ENCODE data around the gene FBXW9. TPM values are rescaled to one million over a fixed set of nuclear protein-coding genes. Genes with fewer than 3 reads are reported as not detected.

The FBXW9 gene
- total RNA-seq = 1 to 10 TPM; 1.7 to 5.3 (median 3.8) TPM
- polyA plus RNA-seq = 1 to 10 TPM; 4.8 to 7.4 (median 5.2) TPM
- long read RNA-seq, donor 1 = 0 reads
- long read RNA-seq, donor 2 = 0 reads

DNA sequence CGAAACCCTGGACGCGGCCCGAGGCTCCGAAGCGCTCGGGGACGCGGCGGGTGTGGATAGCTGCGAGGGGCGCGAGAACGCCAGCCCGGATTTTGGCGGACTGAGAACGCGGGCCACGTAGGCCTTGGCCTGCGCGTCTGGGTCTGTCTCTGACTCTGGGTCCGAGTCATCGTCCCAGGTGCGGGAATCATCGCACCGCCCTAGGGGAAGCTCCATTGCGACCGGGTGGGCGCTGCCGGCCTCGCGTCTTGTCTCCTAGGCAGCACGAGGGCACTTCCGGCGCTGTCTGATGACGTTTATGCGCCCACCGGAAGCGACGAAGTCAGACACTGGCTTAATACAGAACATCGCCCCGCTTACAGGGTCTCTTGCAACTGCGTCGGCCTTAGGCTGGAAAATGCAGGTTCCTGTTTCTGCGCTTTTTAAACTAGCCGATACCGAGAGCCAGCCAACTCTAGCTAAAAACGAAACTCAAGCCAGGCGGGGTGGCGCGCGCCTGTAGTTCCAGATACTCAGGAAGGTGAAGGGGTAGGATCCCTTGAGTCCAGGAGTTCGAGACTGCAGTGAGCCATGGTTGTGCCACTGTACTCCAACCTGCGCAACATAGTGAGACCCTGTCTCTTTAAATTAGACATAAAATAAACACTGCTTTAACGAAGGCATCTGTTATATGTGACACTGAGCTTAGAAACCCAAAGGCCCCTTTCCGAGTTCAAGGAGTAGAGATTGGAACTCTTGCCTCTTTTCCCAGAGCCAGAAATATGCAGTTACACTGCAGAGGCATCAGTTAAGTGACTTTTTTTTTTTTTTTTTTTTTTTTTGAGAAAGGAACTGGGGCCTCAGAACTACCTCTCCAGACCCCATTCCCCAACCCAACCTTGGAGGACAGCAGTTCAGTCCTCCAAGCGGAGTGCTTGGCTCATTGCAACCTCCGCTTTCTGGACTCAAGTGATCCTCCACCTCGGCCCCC, at the start of gene FBXW9:
Gene FBXW9 (minus strand): TSS at position 266 of the 970 bp plus-strand sequence. CDS start 50 bp downstream, at position 216.
- peak; percentile 93 to 98 (median 94) for TF ChIP-seq POLR2AphosphoS5 (IDR thresholded peaks at IDR 0.05)
- peak in 2 of 3 donors; percentile 2 to 69 for TF ChIP-seq POLR2A (IDR thresholded peaks at IDR 0.05)
- TF ChIP-seq, protein P1, sequence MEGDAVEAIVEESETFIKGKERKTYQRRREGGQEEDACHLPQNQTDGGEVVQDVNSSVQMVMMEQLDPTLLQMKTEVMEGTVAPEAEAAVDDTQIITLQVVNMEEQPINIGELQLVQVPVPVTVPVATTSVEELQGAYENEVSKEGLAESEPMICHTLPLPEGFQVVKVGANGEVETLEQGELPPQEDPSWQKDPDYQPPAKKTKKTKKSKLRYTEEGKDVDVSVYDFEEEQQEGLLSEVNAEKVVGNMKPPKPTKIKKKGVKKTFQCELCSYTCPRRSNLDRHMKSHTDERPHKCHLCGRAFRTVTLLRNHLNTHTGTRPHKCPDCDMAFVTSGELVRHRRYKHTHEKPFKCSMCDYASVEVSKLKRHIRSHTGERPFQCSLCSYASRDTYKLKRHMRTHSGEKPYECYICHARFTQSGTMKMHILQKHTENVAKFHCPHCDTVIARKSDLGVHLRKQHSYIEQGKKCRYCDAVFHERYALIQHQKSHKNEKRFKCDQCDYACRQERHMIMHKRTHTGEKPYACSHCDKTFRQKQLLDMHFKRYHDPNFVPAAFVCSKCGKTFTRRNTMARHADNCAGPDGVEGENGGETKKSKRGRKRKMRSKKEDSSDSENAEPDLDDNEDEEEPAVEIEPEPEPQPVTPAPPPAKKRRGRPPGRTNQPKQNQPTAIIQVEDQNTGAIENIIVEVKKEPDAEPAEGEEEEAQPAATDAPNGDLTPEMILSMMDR (IDR thresholded peaks at IDR 0.05 in 8 of 11, conservative IDR thresholded peaks at IDR 0.05 in 3 of 11) = peak in 1 of 11 experiments; percentile 7
- H3K27me3 ChIP-seq (replicated peaks in 1 of 7) = no peaks in the 10 kb centered on the region
- intact Hi-C loops (cut with DNase I; ENCODE audit: low total_unique reads) = no loop called here
- H3K9me3 ChIP-seq = no peaks in the 10 kb centered on the region
- peaks cover 8 to 38% (median 22%) of the 10 kb centered on the region in 6 donors for H3K4me1 ChIP-seq
- DNase-seq = peak; percentile 97
- H3K4me3 ChIP-seq = peak within 1 kb of the TSS; percentile 87 to 100 (median 97)
- H3K36me3 ChIP-seq = peaks cover 0 to 32% (median 15%) of the 10 kb centered on the region in 6 donors
- H3K27ac ChIP-seq = peak within 1 kb of the TSS; percentile 88 to 97 (median 95)
- WGBS, 5 donors = 6 to 17% (median 6%) methylated on average over 24 to 59 of the region's 59 CpGs

DNA sequence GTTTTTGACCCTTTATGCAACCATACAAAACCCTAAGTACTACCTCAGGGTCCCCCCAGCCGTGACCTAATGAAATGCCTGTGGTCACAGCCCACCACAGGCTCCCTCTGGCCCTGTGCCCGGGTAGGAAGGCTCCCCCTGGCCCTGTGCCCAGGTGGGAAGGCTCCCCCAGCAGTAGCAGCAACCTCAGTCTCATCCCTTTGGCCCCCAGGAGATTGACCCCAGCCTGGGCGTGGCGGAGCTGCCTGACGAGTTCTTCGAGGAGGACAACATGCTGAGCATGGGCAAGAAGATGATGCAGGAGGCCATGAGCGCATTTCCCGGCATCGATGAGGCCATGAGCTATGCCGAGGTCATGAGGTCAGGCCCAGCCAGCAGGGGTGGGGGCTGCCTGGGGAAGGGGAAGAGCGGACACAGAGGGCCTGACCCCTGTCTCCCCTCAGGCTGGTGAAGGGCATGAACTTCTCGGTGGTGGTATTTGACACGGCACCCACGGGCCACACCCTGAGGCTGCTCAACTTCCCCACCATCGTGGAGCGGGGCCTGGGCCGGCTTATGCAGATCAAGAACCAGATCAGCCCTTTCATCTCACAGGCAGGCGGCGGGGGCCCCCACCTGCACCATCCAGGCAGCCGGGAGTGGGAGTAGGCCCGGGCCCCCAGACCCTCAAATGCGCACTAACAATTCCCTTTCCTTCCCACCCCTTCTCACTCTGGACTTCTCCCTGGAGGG, 48.9 kb upstream of the FBXW9 start:
- Histone ChIP-seq H3K27ac (no peak overlapping the region), H3K4me3 (no peak overlapping the region), H3K4me1 (peaks cover 0 to 8% (median 0%) of the 10 kb centered on the region in 6 donors), H3K9me3 (peaks cover 0 to 13% (median 11%) of the 10 kb centered on the region in 8 donors), H3K36me3 (peaks cover 9 to 83% (median 47%) of the 10 kb centered on the region in 6 donors), H3K27me3 (replicated peaks in 1 of 7) (peaks cover 0 to 12% (median 0%) of the 10 kb centered on the region in 7 donors)
- TF ChIP-seq, protein P1 (IDR thresholded peaks at IDR 0.05 in 8 of 11, conservative IDR thresholded peaks at IDR 0.05 in 3 of 11) = no peak
- peak in 1 of 3 donors; percentile 33 for TF ChIP-seq POLR2AphosphoS5 (IDR thresholded peaks at IDR 0.05)
- 80 to 84% (median 84%) methylated on average over 11 to 22 of the region's 22 CpGs for WGBS, 5 donors
- no peak for DNase-seq
- intact Hi-C loops (cut with DNase I; ENCODE audit: low total_unique reads) = no loop called here

DNA sequence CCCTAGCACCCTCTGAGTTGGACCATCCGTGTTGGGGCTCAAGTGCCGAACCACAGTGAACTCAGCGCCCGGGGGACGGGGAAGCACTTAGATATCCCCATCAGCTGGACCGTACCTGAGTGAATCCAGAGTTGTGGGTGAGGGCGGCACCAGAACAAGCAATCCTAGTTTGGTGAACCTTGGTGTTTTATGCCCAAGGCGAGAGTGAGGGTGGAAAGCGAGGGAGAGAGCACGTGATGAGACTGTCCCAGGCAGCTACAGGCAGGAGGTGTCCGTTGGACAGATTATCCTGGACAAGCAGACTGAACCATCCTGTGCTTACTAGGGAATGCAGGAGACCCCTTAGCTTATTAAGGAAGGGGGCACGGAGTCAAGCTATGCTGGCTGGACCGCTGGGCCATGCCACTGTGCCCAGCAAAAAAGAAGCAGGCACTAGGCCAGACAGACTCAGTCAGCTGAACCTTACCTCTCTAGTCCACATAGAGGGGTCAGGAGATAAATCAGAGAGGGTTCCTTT, 41.5 kb upstream of the FBXW9 start:
- peaks cover 21 to 59% (median 41%) of the 10 kb centered on the region in 6 donors for H3K4me1 ChIP-seq
- H3K27me3 ChIP-seq (replicated peaks in 1 of 7) = no peaks in the 10 kb centered on the region
- H3K27ac ChIP-seq = peak overlapping the region in 6 of 8 donors; percentile 90 to 94 (median 92)
- peak overlapping the region; percentile 62 to 99 (median 92) for H3K4me3 ChIP-seq
- peaks cover 0 to 47% (median 16%) of the 10 kb centered on the region in 6 donors for H3K36me3 ChIP-seq
- DNase-seq = no peak
- 11 to 15% (median 14%) methylated on average over 13 of the region's 13 CpGs for WGBS, 5 donors
- H3K9me3 ChIP-seq = no peaks in the 10 kb centered on the region
- TF ChIP-seq POLR2AphosphoS5 (IDR thresholded peaks at IDR 0.05) (no peak), POLR2A (IDR thresholded peaks at IDR 0.05) (no peak)
- TF ChIP-seq, protein P1 (IDR thresholded peaks at IDR 0.05 in 8 of 11, conservative IDR thresholded peaks at IDR 0.05 in 3 of 11) = no peak
- intact Hi-C loops (cut with DNase I; ENCODE audit: low total_unique reads) = no loop called here
